Measurements from ENCODE around the gene ABHD17B. TPM values are rescaled to one million over a fixed set of nuclear protein-coding genes. Genes with fewer than 3 reads are reported as not detected.
"Not testable (repeated sequence)": the region's sequence is repeated elsewhere in the genome, so short reads cannot be mapped to it uniquely, and the experiment has no call there.

The ABHD17B gene
- 21.9 and 22.8 TPM in 2 replicates for total RNA-seq (2021)
- Bru-seq, nascent RNA: percentile 92 among the genes with signal in this experiment
- percentile 83 among the genes with signal in this experiment for BruChase-seq, experiment 1, labeled RNA remaining after a 2-hour chase
- percentile 61 among the genes with signal in this experiment for BruChase-seq, experiment 2, labeled RNA remaining after a 6-hour chase
- long read RNA-seq, transcript ABHD17B-201 (4 exons, 2,614 nt): major isoform, 21 of 27 reads
- long read RNA-seq, partial matches to known transcripts: 0 of 27 reads
- long read RNA-seq, other reads (novel, unspliced or antisense): 5 of 27 reads

- peak within 1 kb of the TSS; percentile 93 for H3K4me2 ChIP-seq
- peak within 1 kb of the TSS; percentile 77 for H3K27ac ChIP-seq
- H3K4me1 ChIP-seq (replicated peaks; ENCODE audit: insufficient read depth): peaks cover 32% of the 10 kb centered on the region
- H4K20me1 ChIP-seq (ENCODE audit: insufficient read depth): peaks cover 19% of the 10 kb centered on the region; the same call in 1 of the 2 replicates
- H3K9me3 ChIP-seq (ENCODE audit: insufficient read depth, low read depth): no peaks in the 10 kb centered on the region
- H3K36me3 ChIP-seq (ENCODE audit: low read depth): no peaks in the 10 kb centered on the region
- peaks cover 20% of the 10 kb centered on the region; the same call in 1 of the 2 replicates for H3F3A ChIP-seq (ENCODE audit: insufficient read depth, low read depth)
- ChIA-PET POLR2A (ENCODE audit: unreplicated experiment) (interaction anchor here (0.5 to 1.4 kb wide), 19 partner anchors 15 to 1816 kb away, joined by 3 to 15 read pairs (median 4); no protein-coding TSS in a partner anchor), CTCF (interaction anchor here (1.4 kb wide), 1 partner anchor 113 kb away, joined by 4 read pairs; no protein-coding TSS in a partner anchor)
- intact Hi-C loops (cut with micrococcal nuclease; ENCODE audit: unreplicated experiment): loop anchor here (2.0 to 5.0 kb wide), 4 partner anchors 34 to 231 kb away; no protein-coding TSS in a partner anchor
- peak within 1 kb of the TSS; percentile 93 for H3K4me3 ChIP-seq
- TF ChIP-seq CTCF (conservative IDR thresholded peaks at IDR 0.05) (no peak), EZH2 (IDR thresholded peaks at IDR 0.05; ENCODE audit: low read depth) (no peak)
- peak within 1 kb of the TSS; percentile 95 for H2AFZ ChIP-seq
- H3K9me2 ChIP-seq (ENCODE audit: insufficient read depth): no peaks in the 10 kb centered on the region
- peaks cover 88% of the 10 kb centered on the region for H3K79me2 ChIP-seq (ENCODE audit: low read depth)
- BruUV-seq (replicated peaks): no TSS peak
- H3K27me3 ChIP-seq (ENCODE audit: insufficient read depth, low read depth): no peaks in the 10 kb centered on the region
- DNase-seq: peak; percentile 99
These were observed at the start of gene ABHD17B, which contains the start of gene C9orf85 for GRCh38 chr9:71911061-71911907. Gene ABHD17B, minus strand, starts transcription at chr9:71911193. Its CDS starts 36,113 bp downstream, at chr9:71875080. Gene C9orf85, plus strand, starts transcription at chr9:71911639. Its CDS starts 96 bp downstream, at chr9:71911735.

DNA sequence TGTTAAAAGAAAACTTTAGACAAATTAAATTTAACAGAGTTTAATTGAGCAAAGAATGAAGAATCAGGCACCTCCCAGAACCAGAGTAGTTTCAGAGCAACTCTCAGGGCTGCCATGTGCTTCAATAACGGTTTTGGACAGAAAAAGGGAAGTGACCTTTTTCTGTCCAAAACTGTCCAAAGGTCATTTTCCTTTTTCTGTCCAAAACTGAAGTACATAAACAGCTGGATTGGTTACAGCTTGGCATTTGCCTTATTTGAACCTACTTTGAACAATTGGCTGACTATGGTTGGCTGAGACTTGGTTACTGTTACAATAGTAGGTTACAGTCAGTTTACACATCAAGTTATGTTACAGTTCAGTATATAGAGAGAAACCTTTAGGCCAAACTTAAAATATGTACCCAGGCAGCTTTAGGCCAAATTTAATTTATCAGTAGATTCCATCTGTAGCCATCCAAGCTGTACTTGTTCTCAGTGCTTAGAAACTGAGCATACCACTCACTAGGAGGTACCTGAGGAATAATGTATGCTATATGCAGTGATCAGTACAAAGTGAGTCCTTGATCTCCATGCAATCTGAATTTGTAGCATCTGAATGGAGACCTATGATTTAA, 44.4 kb upstream of the ABHD17B start:
- TF ChIP-seq EZH2 (IDR thresholded peaks at IDR 0.05; ENCODE audit: low read depth) (no peak), CTCF (conservative IDR thresholded peaks at IDR 0.05) (no peak)
- DNase-seq: no peak
- H3K9me2 ChIP-seq (ENCODE audit: insufficient read depth): no peaks in the 10 kb centered on the region; the same call in 1 of the 2 replicates
- no peak overlapping the region for H2AFZ ChIP-seq
- no peaks in the 10 kb centered on the region for H3K27me3 ChIP-seq (ENCODE audit: insufficient read depth, low read depth)
- no peaks in the 10 kb centered on the region for H3K9me3 ChIP-seq (ENCODE audit: insufficient read depth, low read depth)
- no peaks in the 10 kb centered on the region for H4K20me1 ChIP-seq (ENCODE audit: insufficient read depth)
- intact Hi-C loops (cut with micrococcal nuclease; ENCODE audit: unreplicated experiment): no loop called here
- no peak overlapping the region for H3K4me2 ChIP-seq
- H3F3A ChIP-seq (ENCODE audit: insufficient read depth, low read depth): no peaks in the 10 kb centered on the region
- H3K4me1 ChIP-seq (replicated peaks; ENCODE audit: insufficient read depth): no peaks in the 10 kb centered on the region
- ChIA-PET CTCF (no interaction called here), POLR2A (ENCODE audit: unreplicated experiment) (no interaction called here)
- no TSS peak for BruUV-seq (replicated peaks)
- no peak overlapping the region for H3K27ac ChIP-seq
- 0 out of 2 replicates have a peak, but pooled peaks cover 8% of the 10 kb centered on the region for H3K36me3 ChIP-seq (ENCODE audit: low read depth)
- H3K4me3 ChIP-seq: no peak overlapping the region
- H3K79me2 ChIP-seq (ENCODE audit: low read depth): no peaks in the 10 kb centered on the region

DNA sequence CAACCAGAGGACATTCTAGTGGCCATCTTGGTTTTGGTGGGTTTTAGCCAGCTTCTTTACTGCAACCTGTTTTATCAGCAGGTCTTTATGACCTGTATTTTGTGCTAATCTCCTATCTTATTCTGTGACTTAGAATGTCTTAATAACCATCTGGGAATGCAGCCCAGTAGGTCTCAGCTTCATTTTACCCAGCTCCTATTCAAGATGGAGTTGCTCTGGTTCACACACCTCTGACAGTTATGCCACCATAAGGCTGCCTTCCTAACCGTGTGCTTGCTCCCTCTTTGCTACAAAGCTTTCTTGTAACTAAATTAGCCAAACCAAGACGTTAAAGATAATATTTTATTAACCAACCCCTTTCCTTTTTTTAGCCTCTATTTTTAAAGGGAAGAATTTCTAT, 43.7 kb upstream of the ABHD17B start:
- H4K20me1 ChIP-seq (ENCODE audit: insufficient read depth); H3K4me1 ChIP-seq (replicated peaks; ENCODE audit: insufficient read depth); intact Hi-C loops (cut with micrococcal nuclease; ENCODE audit: unreplicated experiment); H2AFZ ChIP-seq; POLR2A ChIA-PET (ENCODE audit: unreplicated experiment); H3K4me2 ChIP-seq; H3K27ac ChIP-seq; H3K9me2 ChIP-seq (ENCODE audit: insufficient read depth); H3K27me3 ChIP-seq (ENCODE audit: insufficient read depth, low read depth); BruUV-seq (replicated peaks); CTCF ChIA-PET; H3K9me3 ChIP-seq (ENCODE audit: insufficient read depth, low read depth); H3F3A ChIP-seq (ENCODE audit: insufficient read depth, low read depth); H3K79me2 ChIP-seq (ENCODE audit: low read depth); H3K4me3 ChIP-seq; DNase-seq: not testable (repeated sequence)
- H3K36me3 ChIP-seq (ENCODE audit: low read depth): 0 out of 2 replicates have a peak, but pooled peaks cover 11% of the 10 kb centered on the region
